Measurements from ENCODE around the gene MRPS5.
A peak's percentile ranks its signal among the peaks of the same experiment; 100 is the strongest.
"Not testable (repeated sequence)": the region's sequence is repeated elsewhere in the genome, so short reads cannot be mapped to it uniquely, and the experiment has no call there.

Gene MRPS5

DNA sequence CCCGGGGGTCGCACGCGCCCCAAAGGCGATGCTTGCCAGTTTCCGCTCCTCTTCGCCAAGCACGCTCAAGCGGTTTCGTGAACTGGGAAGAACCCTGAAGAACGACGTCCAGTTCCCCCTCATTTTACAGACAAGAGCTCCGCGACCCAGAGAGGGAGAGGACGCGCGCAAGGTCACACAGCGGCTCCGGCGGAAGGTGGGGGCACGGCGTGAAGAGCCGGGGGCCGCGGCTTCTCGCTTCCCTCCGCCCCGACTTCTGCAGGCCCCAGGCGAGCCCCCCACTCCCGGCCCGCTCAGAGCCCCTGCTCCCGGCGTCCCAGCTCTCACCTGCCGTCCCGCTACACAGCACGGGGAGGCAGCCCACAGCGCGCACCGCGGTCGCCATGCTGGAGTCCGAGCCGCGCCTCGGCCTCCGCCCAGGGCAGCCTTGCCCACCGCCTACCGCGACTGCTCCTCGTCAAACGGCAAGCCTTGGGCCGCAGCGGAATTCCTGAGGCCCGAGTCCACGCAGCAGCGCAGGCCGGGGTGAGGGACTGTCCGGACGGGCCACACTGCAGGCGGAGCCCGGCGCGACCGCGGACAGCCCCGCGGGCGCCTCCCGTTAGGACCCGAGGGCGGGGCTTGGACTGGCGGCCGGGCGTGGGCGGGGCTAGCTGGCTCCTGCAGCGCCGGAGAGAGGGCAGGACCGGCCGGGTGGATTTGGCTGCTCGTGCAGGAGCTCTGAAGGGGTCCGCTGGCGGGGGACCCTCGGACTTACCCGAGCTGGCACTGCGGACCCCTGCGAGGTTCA is at the start of gene MRPS5:
MRPS5 (minus strand) TSS at position 402 of the 790 bp plus-strand sequence; CDS start at position 385, 17 bp downstream.
- DNase-seq (ENCODE audit: low read depth, low spot score): peak; percentile 23

DNA sequence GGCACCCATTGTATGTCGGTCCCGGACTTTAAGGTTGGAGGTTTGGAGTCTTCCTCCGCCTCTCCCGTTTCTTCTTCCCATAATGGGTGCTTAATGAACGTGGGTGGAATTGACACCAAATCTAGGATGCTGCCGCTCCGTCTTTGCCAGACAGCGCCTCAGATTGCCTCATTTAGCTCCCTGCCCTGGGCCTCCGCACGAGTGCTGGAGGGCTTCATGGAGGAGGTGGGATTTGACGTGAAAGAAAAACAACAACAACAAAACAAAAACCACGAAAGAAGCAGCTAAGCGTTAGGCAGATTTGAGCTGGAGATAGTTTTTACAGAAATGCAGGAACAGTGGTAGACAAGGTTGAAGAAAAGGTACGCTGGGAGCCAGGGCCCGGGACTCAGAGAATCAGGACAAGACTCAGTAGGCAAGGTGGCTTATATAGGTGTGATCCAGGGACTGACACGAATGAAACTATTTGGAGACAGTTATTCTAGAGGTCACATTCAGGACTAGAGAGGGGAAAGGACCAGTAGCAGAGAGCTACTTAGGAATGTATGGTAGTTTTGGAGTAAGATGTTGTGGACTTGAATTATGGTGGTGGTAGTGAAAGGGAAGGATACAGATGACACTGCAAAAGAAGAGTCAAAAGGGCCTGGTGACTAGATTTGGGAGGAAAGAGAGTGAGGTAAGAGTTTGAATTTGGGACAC is 44.6 kb upstream of the MRPS5 start:
- no peak for DNase-seq (ENCODE audit: low read depth, low spot score)

DNA sequence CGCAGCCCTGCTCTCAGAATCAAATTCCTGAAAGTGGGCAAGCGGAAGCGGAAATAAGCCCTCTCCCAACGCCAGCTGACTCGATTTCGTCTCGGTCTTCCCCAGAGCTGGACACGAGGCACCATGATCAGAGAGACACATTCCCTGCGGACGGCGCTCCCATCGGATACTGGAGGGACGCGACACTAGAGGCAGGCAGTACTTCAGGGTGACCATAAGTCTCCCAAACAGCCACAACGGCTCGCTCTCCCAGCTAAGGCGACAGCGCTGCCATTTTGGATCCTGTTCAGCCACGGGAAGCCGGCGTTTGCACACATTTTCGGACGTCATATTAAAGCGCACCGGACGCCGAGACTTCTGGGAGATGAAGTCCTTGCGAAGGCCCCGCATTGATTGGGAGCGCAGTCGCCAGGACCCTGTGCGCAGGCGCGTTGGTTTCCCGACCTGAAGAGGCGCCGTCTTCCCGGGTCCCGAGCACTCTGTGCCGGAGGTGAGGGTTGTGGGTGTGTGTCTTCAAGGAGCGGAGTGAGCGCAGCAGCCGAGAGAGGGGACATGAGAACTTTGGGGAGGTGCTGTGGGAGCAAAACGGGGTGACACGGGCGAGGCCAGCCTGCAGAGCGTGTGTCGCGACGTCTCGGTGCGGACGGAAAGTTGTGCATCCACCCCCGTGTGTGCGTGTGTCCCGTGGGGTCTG is 43.9 kb upstream of the MRPS5 start, which contains the start of gene ZNF2:
ZNF2 (plus strand) TSS at position 439 of the 694 bp plus-strand sequence. CDS start 10,418 bp downstream, outside the sequence.
- peak; percentile 95 for DNase-seq (ENCODE audit: low read depth, low spot score)

DNA sequence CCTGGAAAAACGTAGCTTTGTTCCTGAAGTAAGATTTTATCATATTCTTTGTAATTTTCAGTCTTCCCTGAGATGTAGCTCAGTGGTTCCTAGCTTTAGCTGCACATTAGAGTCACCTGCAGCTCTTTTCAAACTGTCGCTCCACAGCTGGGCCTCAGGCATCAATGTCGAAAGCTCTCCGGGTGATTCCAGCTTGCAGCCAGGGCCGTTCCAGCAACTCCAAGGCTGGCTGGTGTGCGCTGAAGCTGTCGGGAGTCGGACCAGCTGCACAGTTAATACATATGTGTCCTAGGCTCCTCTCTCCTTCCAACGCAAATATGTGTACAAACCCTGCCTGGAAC is 43.4 kb upstream of the MRPS5 start:
- DNase-seq (ENCODE audit: low read depth, low spot score): no peak

DNA sequence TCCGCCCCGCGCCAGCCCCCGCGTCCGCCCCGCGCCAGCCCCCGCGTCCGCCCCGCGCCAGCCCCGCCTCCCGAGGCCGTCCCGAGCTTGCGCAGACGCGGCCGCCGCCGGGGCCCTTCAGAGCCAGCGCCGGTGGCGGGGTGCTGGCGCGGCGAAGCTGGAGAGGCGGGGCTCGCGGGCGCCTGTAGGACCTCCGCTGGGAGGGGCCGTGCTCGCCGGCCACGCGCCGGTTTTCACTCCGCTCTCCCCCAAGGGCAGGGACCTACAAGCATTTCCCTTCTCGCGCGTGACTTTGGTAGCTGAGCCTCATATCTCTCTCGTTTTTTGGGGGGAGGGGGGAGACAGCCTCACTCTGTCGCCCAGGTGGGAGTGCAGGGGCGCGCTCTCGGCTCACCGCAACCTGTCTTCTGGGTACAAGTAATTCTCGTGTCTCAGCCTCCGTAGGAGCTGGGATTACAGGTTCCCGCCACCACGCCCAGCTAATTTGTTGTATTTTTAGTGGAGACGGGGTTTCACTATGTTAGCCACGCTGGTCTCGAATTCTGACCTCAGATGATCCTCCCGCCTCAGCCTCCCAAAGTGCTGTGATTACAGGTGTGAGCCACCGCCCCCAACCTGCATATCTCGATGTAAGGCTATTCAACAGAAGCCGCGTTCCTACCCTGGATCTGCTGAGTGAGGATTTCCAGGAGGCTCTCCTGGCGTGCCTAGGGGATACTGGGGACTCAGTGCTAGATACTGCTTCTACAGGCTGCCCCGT is 38.3 kb upstream of the MRPS5 start, which contains the start of gene ZNF514:
ZNF514 (minus strand) TSS at position 159 of the 760 bp plus-strand sequence. CDS start 6,595 bp downstream, outside the sequence.
- no peak for DNase-seq (ENCODE audit: low read depth, low spot score)

DNA sequence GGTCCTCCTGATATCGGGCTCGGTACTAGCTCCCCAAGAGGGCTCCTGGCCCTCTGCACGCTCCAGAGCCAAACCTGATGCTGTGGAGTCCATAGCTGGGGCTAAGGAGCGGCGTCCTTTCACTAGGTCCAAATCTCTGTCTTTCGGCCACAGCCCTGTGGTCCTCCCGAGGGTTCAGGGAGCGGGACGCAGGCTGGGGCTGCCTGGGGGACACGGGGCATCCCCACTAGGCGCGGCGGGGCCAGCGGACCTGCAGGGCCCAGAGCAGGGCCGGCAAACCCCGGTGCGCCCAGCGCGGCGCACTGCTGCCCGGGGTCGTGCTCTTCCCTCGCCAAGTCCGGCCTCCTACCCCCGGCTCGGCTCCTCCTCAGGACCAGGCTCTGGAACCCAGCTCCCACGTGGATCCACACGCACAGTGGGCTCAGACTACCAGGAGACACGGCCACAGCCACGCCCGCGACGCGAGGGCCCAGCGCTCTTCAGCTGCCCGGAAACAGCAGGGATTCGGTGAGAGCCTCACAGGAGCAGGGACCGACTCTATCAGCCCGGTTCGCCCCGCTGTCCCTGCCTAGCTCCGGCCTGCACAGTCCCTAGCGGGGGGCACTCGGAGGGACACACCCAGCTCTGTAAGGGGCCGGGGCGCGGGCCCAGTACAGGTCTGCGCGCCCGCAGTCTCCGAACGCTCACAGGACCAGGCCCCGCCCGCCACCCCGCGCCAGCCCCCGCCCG is 37.4 kb upstream of the MRPS5 start:
- no peak for DNase-seq (ENCODE audit: low read depth, low spot score)

DNA sequence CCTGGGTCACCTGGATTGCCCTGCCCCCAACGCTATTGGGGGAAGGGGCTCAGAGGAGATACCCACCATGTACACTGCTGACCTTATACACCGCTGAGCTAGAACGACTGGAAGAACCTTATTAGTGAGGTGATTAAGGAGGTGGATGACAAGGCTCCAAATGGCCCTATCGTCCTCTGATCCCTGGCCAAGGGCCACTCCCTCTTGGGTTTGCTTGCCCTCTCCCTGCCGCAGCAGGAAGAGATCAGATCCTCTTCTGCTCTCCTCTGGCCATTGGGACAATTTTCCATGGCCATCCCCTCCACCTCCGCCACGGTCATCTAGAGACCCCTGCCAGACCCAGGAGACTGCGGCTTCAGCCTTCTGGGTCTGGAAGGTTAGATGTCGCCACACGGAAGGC is 36.8 kb upstream of the MRPS5 start:
- DNase-seq (ENCODE audit: low read depth, low spot score): no peak

DNA sequence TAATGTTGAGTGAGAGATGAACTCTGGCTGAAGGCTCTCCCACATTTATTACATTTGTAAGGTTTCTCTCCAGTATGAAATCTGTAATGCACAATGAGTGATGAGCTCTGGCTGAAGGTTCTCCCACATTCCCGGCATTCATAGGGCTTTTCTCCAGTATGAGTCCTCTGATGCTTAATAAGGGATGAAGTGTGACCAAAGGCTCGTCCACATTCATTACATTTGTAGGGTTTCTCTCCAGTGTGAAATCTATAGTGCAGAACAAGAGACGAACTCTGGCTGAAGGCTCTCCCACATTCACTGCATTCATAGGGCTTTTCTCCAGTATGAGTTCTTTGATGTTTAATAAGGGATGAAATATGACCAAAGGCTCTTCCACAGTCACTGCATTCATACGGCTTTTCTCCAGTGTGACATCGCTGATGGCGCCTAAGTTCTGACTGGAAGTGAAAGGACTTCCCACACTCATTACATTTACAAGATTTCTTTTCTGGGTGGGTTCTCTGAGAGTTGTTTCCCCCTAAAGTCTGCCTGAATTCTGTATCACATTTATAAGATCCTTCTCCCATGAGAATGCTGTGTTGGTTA is 27.9 kb upstream of the MRPS5 start:
- DNase-seq (ENCODE audit: low read depth, low spot score): no peak

DNA sequence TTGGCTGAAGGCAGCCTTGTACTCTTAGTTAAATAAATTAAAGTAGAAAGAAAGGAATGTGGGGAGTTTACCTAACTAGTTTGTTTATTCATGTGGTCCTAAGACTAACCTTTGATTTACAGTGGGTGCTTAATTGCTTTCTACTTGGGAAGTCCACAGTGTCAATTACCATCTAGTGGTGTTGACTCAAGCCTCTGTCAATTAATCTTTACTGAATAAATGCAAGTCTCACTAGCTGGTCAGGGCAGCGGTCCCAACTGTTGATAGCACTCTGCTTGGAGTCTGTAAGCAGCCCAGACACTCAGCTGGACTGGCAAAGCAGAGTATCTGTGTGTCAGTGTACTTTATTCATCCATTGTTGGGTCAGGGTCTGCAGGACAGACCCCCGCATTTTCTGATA is 22.2 kb upstream of the MRPS5 start:
- DNase-seq (ENCODE audit: low read depth, low spot score): no peak

DNA sequence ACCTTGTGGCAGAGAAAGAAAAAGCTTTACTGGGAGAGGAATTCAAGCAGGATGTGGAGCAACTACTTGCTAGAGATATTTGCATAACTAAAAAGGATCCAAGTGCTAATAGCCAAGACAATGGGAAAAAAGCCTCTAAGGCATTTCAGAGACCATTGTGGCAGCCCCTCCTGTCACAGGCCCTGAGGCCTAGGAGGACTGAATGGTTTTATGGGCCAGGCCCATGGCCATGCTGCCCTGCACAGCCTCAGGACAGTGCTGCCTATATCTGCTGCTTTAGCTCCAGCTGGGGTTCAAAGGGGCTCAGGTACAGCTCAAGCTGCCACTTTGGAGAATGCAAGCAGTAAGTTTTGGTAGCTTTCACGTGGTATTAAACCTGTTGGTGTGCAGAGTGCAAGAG is 17.1 kb upstream of the MRPS5 start:
- DNase-seq (ENCODE audit: low read depth, low spot score): no peak

DNA sequence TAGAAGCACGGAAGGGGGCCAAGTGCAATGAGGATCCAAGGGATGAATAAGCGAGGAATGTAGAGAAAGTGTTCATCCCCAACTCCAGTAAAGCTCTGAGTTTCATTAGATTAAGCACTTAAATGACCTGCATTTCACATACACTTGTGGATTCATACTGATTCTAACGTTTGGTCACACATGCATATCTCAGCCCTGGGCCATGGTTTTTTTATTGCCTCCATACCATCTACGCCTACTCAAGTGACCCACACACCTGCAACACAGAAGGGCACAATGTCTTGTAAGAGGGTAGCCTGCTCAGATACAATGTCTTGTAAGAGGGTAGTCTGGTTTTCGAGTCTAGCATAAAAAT is 566 bp upstream of the MRPS5 start:
- no peak for DNase-seq (ENCODE audit: low read depth, low spot score)

DNA sequence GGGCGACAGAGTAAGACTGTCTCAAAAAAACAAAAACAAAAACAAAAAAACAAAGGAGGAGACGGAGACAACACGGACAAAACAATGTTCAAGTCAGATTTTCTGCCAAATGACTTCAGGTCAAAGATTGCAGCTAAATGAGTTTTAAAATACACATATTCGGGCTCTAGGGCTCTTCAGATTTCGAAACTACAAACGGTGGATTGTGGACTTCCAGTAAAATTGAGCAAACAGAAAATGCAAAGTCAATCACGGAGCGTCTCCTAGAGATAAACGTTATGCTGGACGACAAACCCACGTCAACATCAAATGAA is 558 bp downstream of the MRPS5 start:
- DNase-seq (ENCODE audit: low read depth, low spot score): no peak

DNA sequence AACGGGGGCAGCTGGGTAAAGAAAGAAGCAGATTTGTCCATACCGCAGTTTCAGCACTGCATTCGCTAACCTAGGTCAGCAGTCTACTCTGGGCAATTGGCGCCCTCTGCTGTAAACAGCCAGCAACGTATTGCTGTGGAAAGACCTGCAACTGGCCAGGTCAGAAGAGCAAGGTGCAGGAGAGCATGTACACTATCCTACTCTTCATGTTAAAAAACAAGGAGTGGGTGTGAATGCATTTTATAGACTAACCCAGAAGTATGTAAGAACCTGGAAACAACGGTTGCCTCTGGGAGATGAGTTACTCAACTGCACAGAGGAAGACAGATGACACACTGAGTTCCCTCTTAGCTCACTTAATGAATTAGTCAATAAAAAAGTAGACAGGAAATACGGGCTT is 6.2 kb downstream of the MRPS5 start:
- DNase-seq (ENCODE audit: low read depth, low spot score): peak; percentile 24

DNA sequence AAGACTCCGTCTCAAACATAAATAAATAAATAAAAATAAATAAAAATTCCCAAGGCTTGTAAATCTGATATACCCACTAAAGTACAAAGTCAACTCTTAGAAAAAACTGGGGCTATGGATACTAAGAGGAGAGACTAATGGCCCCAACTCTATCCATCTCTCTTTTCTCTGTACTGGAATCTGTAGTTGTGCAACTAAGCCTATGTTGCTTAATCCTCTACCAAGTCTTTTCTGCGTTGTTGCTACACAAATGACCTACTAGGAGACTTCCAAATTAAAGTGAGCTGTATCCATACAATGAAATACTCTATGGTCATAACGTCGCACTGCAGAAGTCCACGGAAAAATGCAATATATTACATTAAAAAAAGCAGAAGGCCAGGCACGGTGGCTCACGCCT is 8.1 kb downstream of the MRPS5 start:
- DNase-seq (ENCODE audit: low read depth, low spot score): no peak

DNA sequence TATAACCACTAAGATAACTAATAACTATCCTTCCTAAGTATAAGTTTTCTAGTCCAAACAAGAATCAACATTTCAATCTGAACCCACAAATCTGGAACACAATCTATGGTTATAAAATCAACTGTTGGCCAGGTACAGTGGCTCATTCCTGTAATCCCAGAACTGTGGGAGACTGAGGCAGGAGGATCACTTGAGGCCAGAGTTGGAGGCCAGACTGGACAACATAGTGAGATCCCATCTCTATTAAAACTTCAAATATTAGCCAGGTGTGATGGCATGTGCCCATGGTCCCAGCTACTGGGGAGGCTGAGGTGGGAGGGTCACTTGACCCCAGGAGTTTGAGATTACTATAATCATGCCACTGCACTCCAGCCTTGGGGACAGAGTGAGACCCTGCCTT is 11.2 kb downstream of the MRPS5 start:
- no peak for DNase-seq (ENCODE audit: low read depth, low spot score)

DNA sequence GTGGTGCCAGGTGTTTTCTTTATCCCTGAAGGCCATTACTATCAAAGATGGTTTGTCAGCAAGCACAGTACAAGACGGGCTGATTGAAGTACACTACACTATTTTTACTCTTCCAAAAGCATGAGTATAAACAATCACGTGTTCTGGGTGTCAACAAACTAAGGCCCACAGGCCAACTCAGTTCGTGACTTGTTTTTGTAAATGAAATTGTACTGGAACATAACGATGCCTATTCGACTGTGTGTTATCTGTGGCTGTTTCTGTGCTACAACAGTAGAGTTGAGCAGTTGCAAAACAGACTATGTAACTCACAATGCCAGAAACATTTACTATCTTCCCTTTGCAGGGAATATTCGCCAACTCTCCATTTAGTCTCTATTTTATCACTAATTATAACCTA is 12.3 kb downstream of the MRPS5 start:
- no peak for DNase-seq (ENCODE audit: low read depth, low spot score)

DNA sequence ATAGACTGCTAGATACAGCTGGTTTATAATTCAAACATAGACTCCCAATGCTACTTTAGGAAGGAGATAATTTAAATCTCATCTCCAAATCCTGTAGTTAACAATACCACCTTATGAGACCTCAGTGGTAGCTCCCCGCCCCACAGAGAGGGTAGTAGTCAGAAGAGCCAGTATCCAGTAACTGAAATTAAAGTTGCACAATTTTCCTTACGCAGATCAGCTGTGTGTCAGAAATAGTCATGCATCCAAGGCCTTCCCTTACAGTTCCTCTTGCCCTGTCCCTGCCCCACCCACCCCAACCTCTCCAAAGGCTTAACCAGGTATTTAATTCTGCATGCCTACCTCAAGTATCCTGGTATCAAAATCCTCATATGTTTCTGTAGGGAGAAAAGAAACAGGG is 15.5 kb downstream of the MRPS5 start:
- no peak for DNase-seq (ENCODE audit: low read depth, low spot score)

DNA sequence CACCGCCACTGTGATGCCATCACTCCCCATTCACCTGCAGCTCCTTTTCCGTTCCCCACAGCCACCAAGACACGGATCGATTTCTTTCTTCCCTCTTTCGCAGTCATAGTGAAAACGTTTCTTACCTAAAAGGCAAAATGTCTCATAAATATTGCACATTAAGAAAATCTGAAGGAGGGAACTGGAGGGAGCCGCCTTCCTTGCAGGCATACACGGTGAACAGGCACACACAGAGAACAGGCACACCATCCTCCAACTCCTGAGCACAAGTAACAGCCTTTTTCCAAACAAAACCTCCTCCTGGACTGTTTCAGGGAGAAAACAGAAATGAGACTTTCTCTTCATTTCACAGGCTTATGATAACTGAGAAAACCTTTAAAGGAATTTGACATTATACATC is 17.0 kb downstream of the MRPS5 start:
- no peak for DNase-seq (ENCODE audit: low read depth, low spot score)

DNA sequence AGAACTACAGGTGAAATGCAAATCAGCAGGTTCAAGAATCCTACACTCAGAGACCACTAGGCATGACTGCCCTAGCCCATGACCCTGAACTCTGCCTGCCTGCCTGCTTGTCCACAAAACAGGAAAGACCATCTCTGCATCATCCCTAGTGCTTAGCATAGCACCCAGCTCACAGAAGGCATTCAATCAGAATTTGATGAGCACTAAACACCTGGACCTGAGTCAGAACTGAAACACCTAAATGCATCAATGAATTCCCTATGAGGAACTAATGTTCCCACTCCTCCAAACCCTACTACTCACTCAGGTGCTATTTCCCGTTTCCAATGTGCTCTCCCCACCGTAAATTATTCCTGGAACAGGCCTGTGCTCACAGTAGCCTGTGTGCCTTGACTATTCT is 21.7 kb downstream of the MRPS5 start:
- no peak for DNase-seq (ENCODE audit: low read depth, low spot score)

DNA sequence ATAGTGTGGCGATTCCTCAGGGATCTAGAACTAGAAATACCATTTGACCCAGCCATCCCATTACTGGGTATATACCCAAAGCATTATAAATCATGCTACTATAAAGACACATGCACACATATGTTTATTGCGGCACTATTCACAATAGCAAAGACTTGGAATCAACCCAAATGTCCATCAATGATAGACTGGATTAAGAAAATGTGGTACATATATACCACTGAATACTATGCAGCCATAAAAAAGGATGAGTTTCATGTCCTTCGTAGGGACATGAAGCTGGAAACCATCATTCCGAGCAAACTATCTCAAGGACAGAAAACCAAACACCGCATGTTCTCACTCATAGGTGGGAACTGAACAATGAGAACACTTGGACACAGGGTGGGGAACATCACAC is 23.3 kb downstream of the MRPS5 start:
- not testable (repeated sequence) for DNase-seq (ENCODE audit: low read depth, low spot score)
